Epithelial cell of prostate (primary cell): ENCODE data around the gene FHDC1.

ENCODE experiments used
- DNase-seq: peaks from one replicate; pipeline ENCODE4 v3.0.0-alpha.2; 2011; ENCODE audit warnings: low read depth, low spot score
- H3K27ac ChIP-seq: fragments of 450-650 bp; 2 replicates; pipeline ENCODE4 v1.5.1; 2017; ENCODE audit warnings: mild to moderate bottlenecking

The FHDC1 gene

DNA sequence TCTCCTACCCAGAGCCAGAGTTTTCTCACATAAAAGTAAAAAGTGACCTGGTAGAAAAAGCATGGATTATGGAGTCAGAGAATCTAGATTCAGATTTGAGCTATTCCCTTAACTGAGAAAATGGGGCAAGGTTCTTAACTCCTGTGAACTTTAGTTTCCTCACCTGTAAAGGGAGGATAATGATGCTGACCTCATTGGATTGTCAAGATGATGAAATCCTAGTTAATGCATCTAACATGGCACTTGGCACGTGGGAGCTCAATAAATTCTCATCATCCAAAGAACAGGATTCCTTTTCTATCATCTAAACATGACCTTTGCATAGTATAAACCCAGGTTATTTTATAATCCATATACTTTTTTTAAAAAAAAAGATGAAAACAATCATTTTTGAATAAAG, 18.6 kb downstream of the FHDC1 start:
- no peak for DNase-seq
- H3K27ac ChIP-seq = no peak overlapping the region

DNA sequence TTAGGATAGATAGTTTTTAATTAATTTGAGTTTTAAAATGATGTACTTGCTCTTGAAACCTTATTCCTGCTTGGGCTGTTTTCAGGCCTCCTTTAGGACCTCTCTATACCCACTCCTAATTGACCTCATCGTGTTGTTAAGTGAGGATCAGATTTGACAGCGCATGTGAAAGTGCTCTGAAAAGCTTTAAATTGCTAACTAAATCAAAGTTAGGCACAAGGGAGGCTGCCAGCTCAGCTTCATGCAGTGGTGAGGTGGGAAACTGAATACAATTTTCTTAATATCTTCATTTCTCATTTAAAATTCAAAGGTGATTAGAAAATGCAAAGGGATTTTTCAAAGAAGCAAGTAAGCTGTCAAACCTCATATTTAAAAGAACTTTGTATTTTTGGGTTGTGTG, 20.0 kb downstream of the FHDC1 start:
- no peak for DNase-seq
- no peak overlapping the region for H3K27ac ChIP-seq

DNA sequence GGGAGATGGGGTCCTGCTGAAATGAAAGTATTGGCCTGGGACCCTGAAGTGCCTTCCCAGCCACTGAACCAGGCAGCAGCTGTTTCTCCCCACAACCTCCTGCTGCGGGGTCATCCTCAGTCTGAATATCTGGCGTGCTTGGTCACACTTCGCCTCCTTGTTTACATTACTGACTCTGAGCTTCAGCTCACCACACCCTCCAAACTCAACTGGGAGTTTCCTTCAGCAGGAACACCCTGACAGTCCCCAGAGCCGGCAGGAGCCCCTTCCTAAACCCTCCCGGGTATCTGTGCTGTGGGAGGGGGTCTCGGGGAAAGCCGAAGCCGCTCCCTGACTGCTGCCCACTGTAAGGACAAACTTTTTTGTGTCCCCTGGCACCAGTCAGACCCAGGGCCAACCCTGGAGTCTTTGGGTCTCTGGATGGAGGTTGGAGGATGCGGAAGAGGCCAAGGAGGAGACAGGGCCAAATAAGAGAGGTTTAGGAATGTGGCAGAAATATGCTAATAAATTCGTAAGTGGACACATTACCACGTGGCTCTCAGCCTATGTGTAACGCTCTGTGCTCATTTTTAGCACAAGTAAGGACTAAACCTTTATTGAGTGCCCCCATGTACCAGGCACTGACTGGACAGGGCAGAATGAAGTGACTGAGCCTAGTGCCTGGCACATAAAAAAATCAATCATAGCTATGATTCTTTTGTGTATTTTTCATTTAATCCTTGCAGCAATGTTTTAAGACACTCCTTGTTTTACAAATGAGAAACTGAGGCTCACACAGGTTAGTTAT, 20.7 kb downstream of the FHDC1 start:
- H3K27ac ChIP-seq = no peak overlapping the region
- DNase-seq = no peak

DNA sequence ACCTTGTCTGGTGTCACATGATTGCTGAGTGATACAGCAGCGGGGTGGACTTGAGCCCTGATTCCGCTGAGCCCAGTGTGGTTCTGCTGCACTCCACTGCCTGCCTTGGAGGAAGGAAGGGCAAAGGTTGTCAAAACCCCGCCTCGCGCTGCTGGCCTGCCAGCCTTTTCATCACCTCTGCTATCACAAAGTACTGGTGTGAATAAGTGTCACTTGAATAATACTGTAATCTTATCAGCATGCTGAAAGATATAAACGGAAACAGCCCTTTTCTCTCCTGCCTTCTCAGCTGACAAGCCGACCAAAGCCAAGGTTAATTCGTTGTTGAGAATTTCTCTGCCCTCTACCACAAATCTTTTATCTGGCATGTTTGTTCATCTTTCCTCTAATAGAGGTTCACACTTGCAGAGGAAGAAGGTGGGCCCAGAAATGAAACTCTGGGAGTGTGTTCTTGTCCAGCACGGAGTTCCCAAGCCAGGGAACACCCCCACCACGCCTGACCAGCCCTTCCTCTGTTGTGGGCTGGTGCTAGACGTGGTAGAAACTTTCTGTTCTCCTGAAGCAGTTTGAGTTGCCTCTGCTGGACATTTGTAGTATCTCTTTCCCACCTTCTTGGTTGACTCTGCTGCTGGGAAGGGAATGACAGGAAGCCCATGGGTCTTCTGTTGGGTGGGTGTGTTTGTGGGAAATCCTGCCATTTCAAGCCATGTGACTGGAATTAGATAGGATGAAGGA, 21.5 kb downstream of the FHDC1 start:
- H3K27ac ChIP-seq = no peak overlapping the region
- no peak for DNase-seq

DNA sequence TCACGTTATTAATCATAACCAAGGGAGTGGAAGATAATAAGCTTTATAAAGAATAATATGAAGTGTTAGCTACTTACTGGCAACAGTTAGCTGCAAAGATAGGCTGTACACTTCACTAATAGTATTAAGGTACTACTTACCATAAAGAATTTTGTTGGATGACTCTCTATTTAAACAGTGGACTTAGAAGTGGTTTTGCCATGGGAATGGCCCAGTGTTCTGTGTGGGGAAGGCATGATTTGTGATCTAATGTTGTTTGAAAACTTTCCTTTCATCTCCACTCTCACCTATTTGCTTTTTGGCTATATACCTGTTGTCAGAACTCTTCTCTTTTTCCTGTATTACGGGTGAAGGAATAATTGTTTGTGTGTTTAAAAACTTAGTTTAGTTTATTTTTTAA, 23.0 kb downstream of the FHDC1 start:
- no peak for DNase-seq

DNA sequence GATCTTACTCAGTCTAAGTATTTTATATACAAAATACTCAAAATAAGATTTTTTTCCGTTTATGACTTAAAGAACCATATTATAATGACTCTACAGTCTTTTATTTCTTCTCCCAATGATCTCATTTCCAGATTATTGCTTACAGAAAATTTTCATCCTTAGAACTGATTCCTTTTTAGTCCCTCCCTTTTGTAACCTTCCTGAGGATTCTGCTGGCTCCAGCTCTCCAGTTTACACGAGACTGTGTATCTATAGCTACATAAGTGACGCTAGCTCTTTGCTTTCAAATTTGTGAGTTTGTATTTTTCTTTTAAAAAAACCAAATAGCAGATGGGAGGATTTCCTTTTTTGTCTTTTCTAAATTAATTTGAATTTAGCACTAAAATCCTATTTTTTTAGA, 24.0 kb downstream of the FHDC1 start:
- no peak overlapping the region for H3K27ac ChIP-seq
- no peak for DNase-seq

More for the DNA sequence above, 23.0 kb downstream of the FHDC1 start:
- H3K27ac ChIP-seq = no peak overlapping the region

DNA sequence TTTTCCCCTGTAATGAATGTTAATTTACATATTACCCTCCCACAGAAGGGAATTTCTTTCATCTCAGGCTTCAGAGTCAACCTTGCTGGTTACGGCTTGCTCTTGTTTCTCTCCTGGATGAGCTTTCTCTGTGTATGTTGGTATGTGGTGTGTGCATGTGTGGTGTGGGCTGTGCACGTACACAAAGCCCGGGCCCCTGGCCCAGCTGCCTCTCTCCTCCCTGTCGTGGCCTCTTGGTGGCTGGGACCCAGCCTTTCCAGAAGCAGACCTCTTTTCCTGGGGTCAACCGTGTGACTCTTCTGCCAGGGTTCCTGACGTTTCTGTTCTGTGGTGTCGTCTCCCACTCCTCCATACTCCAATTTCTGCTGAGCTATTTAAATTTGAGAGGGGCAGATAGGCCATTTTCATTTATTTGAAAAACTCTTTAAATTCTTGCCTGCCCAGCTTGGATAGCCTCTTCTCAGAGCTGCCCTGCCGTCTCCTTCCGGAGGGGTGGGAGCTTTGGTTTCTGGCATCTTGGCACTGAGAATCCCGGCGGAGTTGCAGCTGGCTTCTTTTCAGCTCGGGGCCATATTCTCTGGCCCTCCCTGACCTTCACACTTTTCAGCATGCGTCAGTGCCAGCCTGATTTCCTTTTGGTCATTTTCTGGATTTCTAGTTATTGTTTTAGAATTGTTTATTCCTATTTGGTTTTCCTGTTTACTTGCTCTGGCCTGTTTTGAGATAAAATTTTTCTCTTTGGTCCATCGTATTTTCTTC, 25.1 kb downstream of the FHDC1 start:
- no peak overlapping the region for H3K27ac ChIP-seq
- no peak for DNase-seq

DNA sequence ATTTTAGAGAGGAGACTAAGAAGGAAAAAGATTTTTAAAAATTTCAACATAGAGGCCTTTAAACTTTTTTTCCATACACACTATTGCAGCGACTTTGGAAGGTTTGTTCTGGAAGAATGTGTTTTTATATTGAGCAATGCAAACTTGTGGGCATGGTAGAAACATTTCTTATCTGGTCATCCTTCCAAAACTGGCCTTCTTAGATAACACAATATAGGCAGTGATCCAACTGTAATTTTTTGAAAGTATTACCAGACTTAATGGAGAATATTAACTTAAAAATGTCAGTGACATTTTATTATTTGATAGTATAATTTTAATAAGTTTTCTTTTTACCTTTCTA, 25.6 kb downstream of the FHDC1 start:
- H3K27ac ChIP-seq = no peak overlapping the region
- no peak for DNase-seq

DNA sequence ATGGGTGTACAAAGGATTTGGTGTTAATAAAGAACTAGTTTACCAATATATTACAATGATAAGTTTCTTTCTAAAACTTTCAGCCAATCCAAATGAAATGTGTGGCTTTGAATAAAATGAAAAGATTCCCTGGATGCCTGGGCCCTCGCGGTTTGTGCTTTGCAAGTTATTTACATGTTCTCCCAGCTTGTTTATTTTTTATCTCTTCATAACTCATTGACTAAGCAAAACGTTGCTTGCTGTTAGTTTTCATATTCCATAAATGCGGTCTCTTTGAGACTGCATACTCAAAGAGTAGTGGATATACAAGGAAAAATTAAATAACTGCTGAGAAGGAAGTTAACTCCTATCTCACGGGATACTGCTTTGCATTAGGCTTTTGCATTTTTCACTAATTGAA, 26.0 kb downstream of the FHDC1 start:
- H3K27ac ChIP-seq = no peak overlapping the region
- no peak for DNase-seq

DNA sequence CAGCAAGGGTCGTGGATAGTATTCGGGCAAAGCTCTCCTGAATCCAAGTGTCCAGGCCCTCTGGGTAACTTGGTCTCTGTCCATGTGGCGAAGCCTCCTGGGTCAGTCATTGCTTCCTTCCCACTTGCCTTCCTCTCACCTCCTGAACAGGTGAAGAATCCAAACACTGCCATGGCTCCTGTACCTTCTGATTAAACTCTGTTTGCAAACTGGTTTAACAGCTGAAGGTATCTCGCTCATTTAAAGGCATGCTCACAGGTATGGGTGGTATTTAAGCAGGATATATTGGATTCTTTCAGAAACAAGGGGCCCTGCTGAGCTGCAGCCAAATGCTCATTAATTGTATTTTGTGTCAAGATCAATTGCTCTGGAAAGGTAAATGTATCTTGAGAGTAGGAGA, 28.2 kb downstream of the FHDC1 start:
- H3K27ac ChIP-seq = no peak overlapping the region
- DNase-seq = no peak

DNA sequence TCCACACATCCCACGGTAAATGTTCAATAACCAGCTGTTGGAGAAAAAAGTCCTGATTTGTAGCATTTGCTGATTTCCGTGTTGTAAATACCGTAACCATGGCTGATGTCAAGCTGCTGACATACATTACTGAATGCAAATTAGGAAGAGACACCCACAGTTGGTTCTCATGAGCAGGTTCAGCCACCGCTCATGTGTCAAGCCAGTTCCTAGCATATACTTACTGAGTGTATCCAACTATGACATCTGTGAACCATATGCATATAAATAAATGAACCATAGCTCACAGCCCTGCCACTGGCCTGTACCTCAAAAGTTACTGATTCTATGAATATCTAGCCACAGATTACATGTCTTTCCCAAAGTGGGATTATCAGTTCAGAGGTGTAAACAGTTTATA, 29.5 kb downstream of the FHDC1 start:
- H3K27ac ChIP-seq = no peak overlapping the region
- no peak for DNase-seq

DNA sequence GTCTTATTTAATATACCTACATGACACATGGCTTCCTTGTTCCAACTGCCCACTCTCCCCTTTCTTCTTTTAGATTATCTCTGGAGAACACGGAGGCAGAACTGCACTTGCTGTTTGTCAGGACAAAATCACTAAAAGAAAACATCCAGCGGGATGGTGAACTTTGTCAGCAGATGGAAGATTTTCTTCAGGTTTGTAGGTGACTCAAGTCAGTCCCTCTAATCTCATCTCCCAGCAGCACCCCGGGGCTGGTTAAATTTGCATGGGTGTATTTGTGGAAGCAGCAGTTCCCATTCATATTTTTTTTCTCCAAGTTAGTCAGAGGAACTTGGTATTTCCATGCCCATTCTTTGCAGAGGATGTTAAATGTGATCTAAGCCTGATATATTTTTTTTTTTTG, 31.8 kb downstream of the FHDC1 start:
- DNase-seq = no peak
- no peak overlapping the region for H3K27ac ChIP-seq

DNA sequence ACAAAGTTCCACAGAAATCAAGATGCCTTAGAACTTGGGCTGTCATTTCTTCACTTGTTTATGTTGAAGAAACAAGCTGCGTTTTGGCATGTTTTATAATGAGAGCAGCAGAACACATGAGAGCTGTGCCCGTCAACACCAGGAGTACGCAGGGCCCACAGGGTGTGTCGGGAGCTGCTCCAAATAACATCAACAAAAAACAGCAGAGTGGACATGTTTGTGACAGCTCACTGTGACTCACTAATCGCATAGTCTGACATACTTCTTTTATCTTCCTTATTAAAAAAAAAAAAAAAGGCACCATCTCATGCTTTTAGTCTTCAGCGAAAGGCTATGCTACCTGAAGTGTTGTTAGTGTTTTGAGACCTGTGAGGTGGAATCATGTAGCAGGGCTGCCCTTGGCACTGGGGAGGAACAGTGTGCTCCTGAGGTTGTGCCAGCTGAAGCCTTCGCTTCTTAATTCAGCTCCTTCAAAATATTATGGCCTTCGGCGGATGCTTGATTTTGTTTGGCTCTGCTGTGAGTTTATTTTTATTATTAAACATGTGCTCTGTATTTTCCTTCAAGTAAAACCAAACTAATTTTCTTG, 32.8 kb downstream of the FHDC1 start:
- DNase-seq = peak; percentile 66
- no peak overlapping the region for H3K27ac ChIP-seq

DNA sequence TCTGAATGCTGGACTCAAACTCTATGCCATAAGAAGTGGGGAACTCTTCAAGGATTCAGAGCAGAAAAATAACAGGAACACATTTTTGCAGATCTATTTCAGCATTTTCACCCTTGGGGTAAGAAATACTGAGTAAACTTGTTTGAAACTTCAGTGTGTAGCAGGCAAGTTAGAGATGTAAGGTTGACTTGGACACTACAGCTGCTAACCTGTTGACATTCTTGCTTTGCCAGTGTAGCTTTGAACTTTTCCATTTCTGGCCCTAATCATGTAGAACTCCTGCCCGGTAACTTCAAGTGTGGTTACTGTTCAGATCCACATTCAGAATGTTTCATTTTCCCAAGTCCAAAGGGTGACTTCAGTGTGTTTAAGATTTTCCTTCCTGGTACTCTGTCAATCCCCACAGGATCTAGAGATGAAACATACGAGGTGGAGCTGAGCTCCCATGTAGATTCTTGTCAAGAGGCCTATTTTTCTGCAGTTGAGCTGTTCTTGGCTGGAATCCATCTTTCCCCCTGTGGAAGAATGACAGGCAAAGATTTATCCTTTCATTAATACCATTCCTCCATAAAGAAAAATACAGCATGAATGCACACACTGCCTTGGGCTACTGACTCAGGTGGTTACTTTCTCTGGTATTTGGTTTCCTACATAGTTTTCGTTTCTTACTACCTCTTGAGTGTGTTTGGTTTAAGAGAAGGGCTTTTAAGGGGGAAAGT, 34.1 kb downstream of the FHDC1 start:
- no peak for DNase-seq
- peak overlapping the region; percentile 56 for H3K27ac ChIP-seq

DNA sequence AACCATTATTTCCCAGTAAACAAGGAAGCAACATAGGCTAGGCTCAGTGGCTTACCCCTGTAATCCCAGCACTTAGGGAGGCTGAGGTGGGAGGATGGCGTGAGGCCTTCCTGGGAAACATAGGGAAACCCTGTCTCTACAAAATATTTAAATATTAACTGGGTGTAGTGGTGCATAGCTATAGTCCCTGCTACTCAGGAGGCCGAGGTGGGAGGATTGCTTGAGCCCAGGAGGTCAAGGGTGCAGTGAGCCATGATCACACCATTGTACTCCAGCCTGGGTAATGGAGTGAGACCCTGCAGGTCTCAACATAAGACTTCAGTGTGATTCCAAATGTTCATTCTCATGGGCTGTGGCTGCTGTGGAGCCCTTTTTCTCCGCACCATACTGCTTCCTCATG, 34.9 kb downstream of the FHDC1 start:
- no peak for DNase-seq
- H3K27ac ChIP-seq = peak overlapping the region; percentile 56

DNA sequence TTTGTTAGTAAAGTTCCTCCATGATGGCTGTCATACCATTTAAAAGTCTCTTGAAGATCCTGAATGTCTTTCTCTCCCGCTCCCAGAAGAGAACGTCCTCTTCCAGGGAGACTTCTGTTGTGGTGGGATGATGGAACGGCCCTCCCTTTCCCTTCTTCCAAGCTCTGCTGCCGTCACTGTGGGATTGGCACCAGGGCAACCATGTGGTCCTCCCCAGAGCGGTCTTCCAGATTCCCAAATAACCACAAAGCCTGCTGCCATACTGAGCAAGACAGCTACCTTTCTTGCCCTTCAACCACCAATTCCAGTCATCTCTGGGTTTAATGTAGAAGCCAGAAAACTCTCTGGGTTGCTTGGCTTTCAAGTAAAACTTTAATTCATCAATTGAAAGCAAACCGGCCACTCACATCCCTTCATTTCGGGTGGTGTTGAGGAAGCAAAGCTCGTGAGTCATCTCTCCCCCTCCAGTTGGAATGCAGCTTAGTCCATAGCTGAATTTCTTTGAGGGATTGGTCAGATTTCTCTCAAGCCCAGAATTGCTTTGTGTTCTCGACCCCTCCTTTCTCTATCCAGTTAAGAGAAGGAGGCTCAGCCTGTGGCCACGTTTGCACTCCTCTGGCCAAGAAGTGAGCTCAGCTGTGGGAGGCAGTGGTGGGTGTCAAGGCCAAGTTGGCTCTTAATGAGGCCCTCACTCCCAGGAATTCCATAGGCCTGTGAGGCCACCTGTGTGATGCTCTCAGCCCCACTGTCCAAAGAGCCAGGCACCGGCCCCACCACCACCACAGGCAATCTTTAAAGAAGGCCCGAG, 36.9 kb downstream of the FHDC1 start:
- H3K27ac ChIP-seq = peak overlapping the region; percentile 17
- no peak for DNase-seq

DNA sequence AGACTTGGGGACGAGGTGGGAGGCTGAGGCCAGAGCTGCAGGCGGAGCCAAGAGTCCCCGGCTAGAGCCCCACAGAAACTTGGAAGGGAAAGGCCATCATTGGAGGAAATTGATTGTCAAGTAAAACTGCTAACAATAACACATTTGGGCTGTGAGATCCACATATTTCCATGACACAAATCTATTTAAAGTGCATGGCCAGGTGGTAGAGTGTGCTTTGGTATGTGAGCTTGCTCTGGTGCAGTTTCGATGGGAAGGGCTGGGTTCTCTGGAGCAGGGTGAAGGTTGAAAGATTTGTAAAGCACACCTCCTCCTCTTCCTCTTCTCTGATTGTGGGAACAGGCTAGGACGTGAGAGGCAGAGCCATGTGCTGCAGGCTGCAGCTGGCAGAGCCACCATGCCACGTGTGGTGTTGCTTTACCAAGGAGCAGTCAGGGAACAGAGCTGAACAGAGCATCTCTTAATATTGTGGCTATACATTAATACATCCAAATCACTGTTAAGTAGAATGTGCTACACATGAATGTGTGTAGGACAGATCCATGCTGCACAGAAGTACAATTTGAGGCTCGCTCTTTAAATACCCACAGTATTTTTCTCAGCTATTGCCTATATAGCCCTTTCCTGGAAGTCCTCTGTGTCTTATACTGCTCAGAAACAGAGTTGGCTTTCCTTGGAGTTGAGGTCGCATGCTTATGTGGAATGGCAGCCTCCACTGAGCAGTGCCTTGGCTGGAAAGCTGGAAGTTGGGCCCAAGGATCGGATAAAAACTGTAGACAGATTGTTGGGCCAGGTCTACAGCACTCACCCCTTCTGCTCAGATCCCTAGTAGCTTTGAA, 37.7 kb downstream of the FHDC1 start:
- peak overlapping the region; percentile 17 for H3K27ac ChIP-seq
- DNase-seq = no peak
